Esophagus muscularis mucosa (tissue), 4 donors: ENCODE results near the gene PTPN4. TPM values are rescaled to one million over a fixed set of nuclear protein-coding genes. Genes with fewer than 3 reads are reported as not detected.

Experiments
- DNase-seq: peaks from one replicate; pipeline ENCODE4 v3.0.0-alpha.2; 2017; ENCODE audit errors: extremely low spot score
- H3K27ac ChIP-seq, 4 donors: fragments of 200-600 bp; sonication (generic); replicated peaks in 1 of 4; 1 replicate in 3 of 4; 2 replicates in 1 of 4; pipeline ENCODE4 v1.5.1; 2016 to 2019; ENCODE audit warnings: mild to moderate bottlenecking in 1 of 4
- H3K27me3 ChIP-seq, 4 donors: fragments of 200-600 bp; sonication (generic); one replicate each; pipeline versions ENCODE4 v1.5.1 to v1.6.0; 2016 to 2019
- H3K36me3 ChIP-seq, 4 donors: fragments of 200-600 bp; sonication (generic); one replicate each; pipeline ENCODE4 v1.5.1; 2016 to 2019
- H3K4me1 ChIP-seq, 4 donors: fragments of 200-600 bp; sonication (generic); one replicate each; pipeline ENCODE4 v1.5.1; 2016 to 2019
- H3K4me3 ChIP-seq, 4 donors: fragments of 200-600 bp; sonication (generic); 1 replicate in 2 of 4; 2 replicates in 2 of 4; pipeline ENCODE4 v1.5.1; 2016 to 2019; ENCODE audit warnings: mild to moderate bottlenecking in 4 of 4, moderate library complexity in 1 of 4
- H3K9me3 ChIP-seq, 4 donors: fragments of 200-600 bp; sonication (generic); 1 replicate in 3 of 4; 2 replicates in 1 of 4; pipeline ENCODE4 v1.5.1; 2016 to 2019
- EP300 ChIP-seq: sonication (generic); formaldehyde crosslinking; IDR thresholded peaks from one replicate; pipeline ENCODE4 v1.6.1; 2017; ENCODE audit warnings: antibody characterized with exemption
- POLR2A ChIP-seq: fragments of 450-650 bp; IDR thresholded peaks from one replicate; pipeline ENCODE4 v1.6.1; 2017; ENCODE audit warnings: antibody characterized with exemption, moderate library complexity, mild to moderate bottlenecking, low read depth
- POLR2AphosphoS5 ChIP-seq, 2 donors: sonication (generic); formaldehyde crosslinking; IDR thresholded peaks; one replicate each; pipeline ENCODE4 v1.6.1; 2017; ENCODE audit warnings: antibody characterized with exemption in 2 of 2
- WGBS: methylation state at CpG from one replicate; pipeline ENCODE4 v1.1.5; 2018; 5-methylcytosine and 5-hydroxymethylcytosine counted together
- intact Hi-C: fragments of 100-400 bp; cut with DNase I; formaldehyde crosslinking; loops from one replicate; pipeline ENCODE4 v1.15.1; 2023
- total RNA-seq, 4 donors: library from RNA; depleted of rRNA; stranded (reverse); fragments of >200 nt; gene quantifications; one replicate each; pipeline versions ENCODE4 v1.1.0 to v1.2.1, GENCODE V29; 2016
- TF ChIP-seq, protein P1 (sequence below), 3 experiments: fragments of 200-600 bp in 2 of 3; fragments of 450-650 bp in 1 of 3; sonication (generic) in 2 of 3; IDR thresholded peaks; one replicate each; pipeline ENCODE4 v1.5.1; 2017 to 2019; ENCODE audit warnings: antibody characterized with exemption in 3 of 3, mild to moderate bottlenecking in 2 of 3, moderate library complexity in 1 of 3

Gene PTPN4
- total RNA-seq, 4 donors from 2014 or later = 21.3 to 39.9 (median 24.7) TPM

DNA sequence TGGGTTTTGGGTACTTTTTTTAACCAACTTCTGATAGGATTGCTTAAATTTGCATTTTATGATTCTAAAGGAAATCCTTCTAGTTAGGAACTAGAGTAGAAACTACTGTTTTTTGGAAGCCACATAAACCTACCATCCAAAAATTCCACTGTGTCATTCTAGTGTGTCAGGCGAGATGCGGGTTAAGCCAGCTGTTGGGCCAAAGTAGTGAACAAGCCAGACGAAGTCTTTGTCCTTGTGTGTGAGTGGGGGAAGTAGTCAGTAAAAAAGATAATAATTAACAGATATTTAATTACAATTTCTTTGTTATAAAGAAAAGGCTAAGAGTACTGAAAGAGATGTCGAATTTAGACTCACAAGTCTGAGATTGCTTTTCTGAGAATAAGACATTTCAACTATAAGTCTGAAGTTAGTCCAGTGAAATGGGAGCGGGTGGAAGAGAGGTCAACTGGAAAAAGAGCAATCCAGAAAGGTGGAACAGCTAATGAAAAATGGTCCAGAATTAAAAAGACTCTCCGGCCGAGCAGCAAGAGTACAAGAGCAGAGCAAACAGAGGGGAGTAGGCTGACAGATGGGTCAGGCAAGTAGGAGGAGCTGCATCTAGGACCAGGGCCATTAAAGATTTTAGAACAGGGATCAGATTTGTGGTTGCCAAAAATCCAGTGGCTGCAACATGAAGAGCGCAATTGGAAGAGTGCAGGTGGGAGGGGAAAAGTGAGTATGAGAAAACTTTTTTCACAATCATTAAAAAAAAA lies 254.7 kb downstream of the PTPN4 start:
- Histone ChIP-seq H3K4me1 (peaks cover 7 to 26% (median 20%) of the 10 kb centered on the region in 4 donors), H3K27ac (peak overlapping the region in 2 of 4 donors; percentile 21 to 94), H3K36me3 (no peaks in the 10 kb centered on the region), H3K9me3 (no peaks in the 10 kb centered on the region), H3K4me3 (peak overlapping the region; percentile 88 to 98 (median 95)), H3K27me3 (no peaks in the 10 kb centered on the region)
- TF ChIP-seq POLR2A (no peak), POLR2AphosphoS5 (IDR thresholded peaks at IDR 0.05) (no peak), EP300 (no peak)
- TF ChIP-seq, protein P1, sequence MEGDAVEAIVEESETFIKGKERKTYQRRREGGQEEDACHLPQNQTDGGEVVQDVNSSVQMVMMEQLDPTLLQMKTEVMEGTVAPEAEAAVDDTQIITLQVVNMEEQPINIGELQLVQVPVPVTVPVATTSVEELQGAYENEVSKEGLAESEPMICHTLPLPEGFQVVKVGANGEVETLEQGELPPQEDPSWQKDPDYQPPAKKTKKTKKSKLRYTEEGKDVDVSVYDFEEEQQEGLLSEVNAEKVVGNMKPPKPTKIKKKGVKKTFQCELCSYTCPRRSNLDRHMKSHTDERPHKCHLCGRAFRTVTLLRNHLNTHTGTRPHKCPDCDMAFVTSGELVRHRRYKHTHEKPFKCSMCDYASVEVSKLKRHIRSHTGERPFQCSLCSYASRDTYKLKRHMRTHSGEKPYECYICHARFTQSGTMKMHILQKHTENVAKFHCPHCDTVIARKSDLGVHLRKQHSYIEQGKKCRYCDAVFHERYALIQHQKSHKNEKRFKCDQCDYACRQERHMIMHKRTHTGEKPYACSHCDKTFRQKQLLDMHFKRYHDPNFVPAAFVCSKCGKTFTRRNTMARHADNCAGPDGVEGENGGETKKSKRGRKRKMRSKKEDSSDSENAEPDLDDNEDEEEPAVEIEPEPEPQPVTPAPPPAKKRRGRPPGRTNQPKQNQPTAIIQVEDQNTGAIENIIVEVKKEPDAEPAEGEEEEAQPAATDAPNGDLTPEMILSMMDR (IDR thresholded peaks at IDR 0.05) = no peak
- no peak for DNase-seq
- 63% methylated on average over 8 of the region's 8 CpGs for WGBS
- intact Hi-C loops = loop anchor here (10.0 kb wide), 2 partner anchors 210 to 250 kb away; partner anchors contain the start of gene TMEM185B

DNA sequence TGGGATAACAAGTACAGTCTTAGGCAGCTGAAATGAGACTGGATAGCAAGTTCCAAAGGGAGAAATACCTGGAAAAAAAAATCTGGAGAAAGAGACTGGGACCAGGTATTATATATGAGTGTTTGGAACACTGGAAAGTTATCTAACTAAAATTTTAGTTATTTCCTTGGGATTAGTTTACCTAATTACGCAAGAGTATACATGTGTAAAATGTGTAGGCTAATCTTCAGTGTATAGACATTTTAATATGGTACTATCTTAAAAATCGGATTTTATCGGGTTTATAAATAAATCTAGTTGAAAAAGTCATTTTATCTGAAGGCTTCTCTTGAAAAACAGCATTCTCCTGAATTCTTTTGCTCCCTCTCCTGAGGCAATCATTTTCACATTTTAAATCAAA lies 257.1 kb downstream of the PTPN4 start:
- H3K27ac ChIP-seq = no peak overlapping the region
- no peaks in the 10 kb centered on the region for H3K9me3 ChIP-seq
- peaks cover 7 to 25% (median 17%) of the 10 kb centered on the region in 4 donors for H3K4me1 ChIP-seq
- WGBS = 92% methylated on average over 3 of the region's 3 CpGs
- intact Hi-C loops = loop anchor here (10.0 kb wide), 2 partner anchors 208 to 252 kb away; partner anchors contain the start of gene TMEM185B
- peaks cover 0 to 3% (median 0%) of the 10 kb centered on the region in 4 donors for H3K36me3 ChIP-seq
- no peak overlapping the region for H3K4me3 ChIP-seq
- DNase-seq = no peak
- H3K27me3 ChIP-seq = no peaks in the 10 kb centered on the region
- TF ChIP-seq EP300 (no peak), POLR2A (no peak), POLR2AphosphoS5 (IDR thresholded peaks at IDR 0.05) (no peak)
- TF ChIP-seq, protein P1 (IDR thresholded peaks at IDR 0.05) = no peak

DNA sequence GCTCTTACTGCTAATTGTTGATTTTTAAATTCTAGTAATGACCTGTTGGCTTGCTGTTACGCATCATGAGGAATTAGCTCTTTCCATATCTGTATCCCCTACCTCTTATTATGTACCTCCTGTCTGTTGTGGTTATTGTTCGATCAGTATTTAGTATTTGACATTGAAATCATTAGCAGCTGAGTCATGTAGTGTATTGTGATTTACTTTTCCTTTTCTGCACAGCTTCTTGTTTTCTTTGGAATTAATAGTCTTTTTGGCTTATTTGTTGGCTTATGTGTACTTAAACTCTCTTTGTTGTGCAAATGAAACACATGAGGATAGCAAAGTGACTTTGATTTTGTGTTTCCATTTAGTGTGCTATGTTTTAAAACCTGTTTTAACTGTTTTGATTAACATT lies 257.5 kb downstream of the PTPN4 start:
- WGBS = 94% methylated on average over 2 of the region's 2 CpGs
- DNase-seq = no peak
- intact Hi-C loops = loop anchor here (10.0 kb wide), 2 partner anchors 208 to 252 kb away; partner anchors contain the start of gene TMEM185B

GRCh38 chr2:120018549-120018948 lies 258.8 kb downstream of the PTPN4 start:
- no peaks in the 10 kb centered on the region for H3K27me3 ChIP-seq
- WGBS = 94% methylated on average over 4 of the region's 4 CpGs
- no peak for DNase-seq
- peaks cover 0 to 3% (median 0%) of the 10 kb centered on the region in 4 donors for H3K36me3 ChIP-seq
- no peak overlapping the region for H3K27ac ChIP-seq
- TF ChIP-seq, protein P1 (IDR thresholded peaks at IDR 0.05) = no peak
- TF ChIP-seq POLR2A = no peak
- no peak for TF ChIP-seq EP300
- no peak for TF ChIP-seq POLR2AphosphoS5 (IDR thresholded peaks at IDR 0.05)
- intact Hi-C loops = loop anchor here (10.0 kb wide), 2 partner anchors 206 to 254 kb away; partner anchors contain the start of gene TMEM185B
- H3K9me3 ChIP-seq = no peaks in the 10 kb centered on the region
- no peak overlapping the region for H3K4me3 ChIP-seq
- peaks cover 0 to 16% (median 10%) of the 10 kb centered on the region in 4 donors for H3K4me1 ChIP-seq

More for the DNA sequence above, 257.5 kb downstream of the PTPN4 start:
- Histone ChIP-seq H3K9me3 (no peaks in the 10 kb centered on the region), H3K27me3 (no peaks in the 10 kb centered on the region), H3K4me3 (no peak overlapping the region), H3K36me3 (peaks cover 0 to 3% (median 0%) of the 10 kb centered on the region in 4 donors), H3K27ac (no peak overlapping the region), H3K4me1 (peaks cover 3 to 20% (median 13%) of the 10 kb centered on the region in 4 donors)
- TF ChIP-seq, protein P1 (IDR thresholded peaks at IDR 0.05) = no peak
- no peak for TF ChIP-seq POLR2A
- no peak for TF ChIP-seq POLR2AphosphoS5 (IDR thresholded peaks at IDR 0.05)
- TF ChIP-seq EP300 = no peak
